ENCODE measurements around the gene BCAS3.
"Not testable (repeated sequence)": the region's sequence is repeated elsewhere in the genome, so short reads cannot be mapped to it uniquely, and the experiment has no call there.

BCAS3 gene

GRCh38 chr17:60862482-60862881 is 184.8 kb downstream of the BCAS3 start:
- no peak for TF ChIP-seq CTCF (conservative IDR thresholded peaks at IDR 0.05; ENCODE audit: low read depth, low read length)
- no peak for DNase-seq (ENCODE audit: low read depth)
- H3K4me3 ChIP-seq (ENCODE audit: low read length), result no peak overlapping the region

GRCh38 chr17:60863892-60864707 is 186.4 kb downstream of the BCAS3 start:
- DNase-seq (ENCODE audit: low read depth), result peak; percentile 32
- H3K4me3 ChIP-seq (ENCODE audit: low read length), result no peak overlapping the region

GRCh38 chr17:60864708-60865005 is 187.0 kb downstream of the BCAS3 start:
- TF ChIP-seq CTCF (conservative IDR thresholded peaks at IDR 0.05; ENCODE audit: low read depth, low read length), result no peak
- no peak for DNase-seq (ENCODE audit: low read depth)
- no peak overlapping the region for H3K4me3 ChIP-seq (ENCODE audit: low read length)

More at GRCh38 chr17:60863892-60864707, 186.4 kb downstream of the BCAS3 start:
- TF ChIP-seq CTCF (conservative IDR thresholded peaks at IDR 0.05; ENCODE audit: low read depth, low read length), result no peak

GRCh38 chr17:60874772-60875171 is 197.1 kb downstream of the BCAS3 start:
- no peak for DNase-seq (ENCODE audit: low read depth)
- no peak for TF ChIP-seq CTCF (conservative IDR thresholded peaks at IDR 0.05; ENCODE audit: low read depth, low read length)
- no peak overlapping the region for H3K4me3 ChIP-seq (ENCODE audit: low read length)

- DNase-seq (ENCODE audit: low read depth); H3K4me3 ChIP-seq (ENCODE audit: low read length): not testable (repeated sequence)
Observed at GRCh38 chr17:60886731-60887613, 209.3 kb downstream of the BCAS3 start.

- no peak for TF ChIP-seq CTCF (conservative IDR thresholded peaks at IDR 0.05; ENCODE audit: low read depth, low read length)
- H3K4me3 ChIP-seq (ENCODE audit: low read length), result no peak overlapping the region
- DNase-seq (ENCODE audit: low read depth), result no peak
Observed at GRCh38 chr17:60887614-60888028, 210.0 kb downstream of the BCAS3 start.

GRCh38 chr17:60888812-60889709 is 211.4 kb downstream of the BCAS3 start:
- no peak for TF ChIP-seq CTCF (conservative IDR thresholded peaks at IDR 0.05; ENCODE audit: low read depth, low read length)
- H3K4me3 ChIP-seq (ENCODE audit: low read length), result no peak overlapping the region
- no peak for DNase-seq (ENCODE audit: low read depth)
